LNCAP (cell line): ENCODE results near the gene SLC6A8.
A peak's percentile ranks its signal among the peaks of the same experiment; 100 is the strongest.

Source experiments
- TF ChIP-seq, protein P1 (sequence below): fragments of 450-650 bp; IDR thresholded peaks from 2 replicates; pipeline ENCODE4 v1.5.1; 2017; ENCODE audit warnings: mild to moderate bottlenecking

The SLC6A8 gene

DNA sequence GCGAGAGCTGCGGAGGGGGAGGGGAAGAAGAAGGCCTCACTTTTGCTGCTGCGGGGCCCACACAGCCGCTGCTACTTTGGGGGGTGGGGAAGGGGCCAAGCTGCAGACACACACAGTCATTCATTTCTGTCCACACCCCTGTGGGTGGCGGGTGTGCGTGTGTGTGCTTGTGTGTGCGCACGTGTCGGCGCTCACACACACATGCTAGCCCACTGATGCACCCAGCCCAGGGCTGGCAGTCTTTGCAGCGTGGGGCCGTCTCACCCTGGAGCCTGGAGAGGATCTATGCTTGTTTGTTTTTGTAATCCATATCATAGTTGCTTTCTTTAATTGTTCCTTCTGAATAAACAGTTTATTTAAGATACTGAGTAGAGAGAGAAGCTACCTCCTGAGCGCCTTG is 36.8 kb upstream of the SLC6A8 start:
- TF ChIP-seq, protein P1, sequence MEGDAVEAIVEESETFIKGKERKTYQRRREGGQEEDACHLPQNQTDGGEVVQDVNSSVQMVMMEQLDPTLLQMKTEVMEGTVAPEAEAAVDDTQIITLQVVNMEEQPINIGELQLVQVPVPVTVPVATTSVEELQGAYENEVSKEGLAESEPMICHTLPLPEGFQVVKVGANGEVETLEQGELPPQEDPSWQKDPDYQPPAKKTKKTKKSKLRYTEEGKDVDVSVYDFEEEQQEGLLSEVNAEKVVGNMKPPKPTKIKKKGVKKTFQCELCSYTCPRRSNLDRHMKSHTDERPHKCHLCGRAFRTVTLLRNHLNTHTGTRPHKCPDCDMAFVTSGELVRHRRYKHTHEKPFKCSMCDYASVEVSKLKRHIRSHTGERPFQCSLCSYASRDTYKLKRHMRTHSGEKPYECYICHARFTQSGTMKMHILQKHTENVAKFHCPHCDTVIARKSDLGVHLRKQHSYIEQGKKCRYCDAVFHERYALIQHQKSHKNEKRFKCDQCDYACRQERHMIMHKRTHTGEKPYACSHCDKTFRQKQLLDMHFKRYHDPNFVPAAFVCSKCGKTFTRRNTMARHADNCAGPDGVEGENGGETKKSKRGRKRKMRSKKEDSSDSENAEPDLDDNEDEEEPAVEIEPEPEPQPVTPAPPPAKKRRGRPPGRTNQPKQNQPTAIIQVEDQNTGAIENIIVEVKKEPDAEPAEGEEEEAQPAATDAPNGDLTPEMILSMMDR, result no peak

DNA sequence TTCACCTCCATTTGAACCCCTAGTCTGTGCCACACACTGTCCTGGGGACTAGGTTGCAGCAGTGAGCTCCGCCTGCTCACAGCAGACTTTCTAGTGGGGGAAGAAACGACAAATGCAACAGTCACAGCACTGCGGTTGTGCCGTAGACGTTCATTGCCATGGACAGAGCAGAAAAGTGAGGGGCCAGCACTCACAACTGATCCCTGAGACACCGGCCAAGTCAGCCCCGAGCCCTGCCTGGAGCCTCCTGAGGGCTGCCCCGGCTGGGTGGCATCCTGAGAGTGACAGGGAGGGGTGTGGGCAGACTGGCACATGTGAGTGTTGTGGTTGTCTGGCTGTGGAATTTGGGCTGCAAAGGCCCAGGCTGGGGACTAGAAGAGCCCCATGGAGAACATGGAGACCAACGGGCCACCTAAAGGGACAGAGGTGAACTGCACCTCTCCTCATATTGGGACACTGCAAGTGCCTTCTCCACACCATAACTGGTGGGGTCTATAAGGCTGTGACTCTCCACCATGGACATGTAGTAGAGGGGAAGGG is 36.1 kb upstream of the SLC6A8 start:
- TF ChIP-seq, protein P1, result 0 out of 2 replicates have a peak, but pooled peaks have one; percentile 8

GRCh38 chrX:153653556-153653955 is 34.2 kb upstream of the SLC6A8 start:
- TF ChIP-seq, protein P1, result no peak

DNA sequence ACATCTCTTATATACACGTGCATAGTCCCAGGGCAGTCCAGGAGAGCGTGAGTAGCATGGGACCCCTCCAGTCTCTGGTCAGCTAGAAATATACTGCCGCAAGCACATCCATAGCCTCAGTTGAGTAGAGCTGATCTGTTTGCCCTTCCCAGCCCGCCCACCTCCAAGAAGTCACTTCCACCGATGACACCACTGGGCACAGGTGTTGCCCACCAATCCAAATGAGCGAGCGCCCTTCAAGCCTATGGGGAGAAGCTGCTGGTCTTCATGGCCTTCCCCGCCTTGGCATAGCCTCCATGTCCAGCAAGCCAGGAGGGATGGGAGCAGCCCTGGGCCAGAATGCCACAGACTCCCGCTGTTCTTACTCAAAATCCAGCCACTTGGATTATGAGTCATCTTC is 30.6 kb upstream of the SLC6A8 start:
- TF ChIP-seq, protein P1, result no peak

DNA sequence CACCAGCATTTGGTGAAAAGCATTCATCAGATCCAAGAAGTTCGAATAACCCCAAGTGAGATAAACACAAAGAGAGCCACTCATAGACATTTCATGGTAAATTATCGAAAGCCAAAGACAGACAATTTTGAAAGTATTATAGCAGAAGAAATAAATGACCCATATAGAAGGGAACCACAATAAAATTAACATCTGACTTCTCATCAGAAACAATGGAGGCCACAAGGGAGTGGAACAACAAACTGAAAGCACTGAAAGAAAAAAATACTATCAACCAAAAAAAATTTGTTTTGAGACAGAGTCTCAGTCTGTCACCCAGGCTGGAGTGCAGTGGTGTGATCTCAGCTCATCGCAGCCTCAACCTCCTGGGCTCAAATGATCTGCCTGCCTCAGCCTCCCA is 28.5 kb upstream of the SLC6A8 start:
- TF ChIP-seq, protein P1, result no peak

GRCh38 chrX:153662266-153662665 is 25.5 kb upstream of the SLC6A8 start:
- TF ChIP-seq, protein P1, result peak; percentile 37

- TF ChIP-seq, protein P1, result no peak
Measured at GRCh38 chrX:153665726-153666306, 21.9 kb upstream of the SLC6A8 start.
